Measurements from ENCODE around the gene KIAA0753.
A peak's percentile ranks its signal among the peaks of the same experiment; 100 is the strongest.

The KIAA0753 gene

DNA sequence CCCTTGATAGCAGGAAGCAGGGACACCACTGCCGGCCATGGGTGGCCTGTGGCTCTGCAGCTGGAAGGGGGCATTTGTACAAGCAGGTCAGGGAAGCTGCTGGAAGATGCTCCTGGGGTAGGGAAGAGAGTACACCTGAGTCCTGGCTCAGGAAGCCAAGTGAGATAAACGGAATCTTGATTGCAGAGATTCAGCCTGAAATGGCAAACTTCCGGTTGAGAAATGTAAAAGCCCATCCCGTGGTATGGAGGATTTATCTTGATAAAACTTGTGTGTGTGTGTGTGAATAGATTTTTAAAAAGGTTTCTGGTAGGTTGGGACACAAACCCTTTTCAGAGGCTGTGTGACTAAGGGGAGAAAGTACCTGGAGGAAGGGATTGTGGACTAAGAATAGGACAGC is 40.7 kb upstream of the KIAA0753 start:
- FAIRE-seq (no peak), DNase-seq (ENCODE audit: insufficient read length, low spot score) (no peak)
- TF ChIP-seq SPI1 (IDR thresholded peaks at IDR 0.05; ENCODE audit: low read depth, low read length) (no peak), PAX5 (IDR thresholded peaks at IDR 0.05; ENCODE audit: insufficient read depth, low read length, severe bottlenecking) (no peak), POU2F2 (IDR thresholded peaks at IDR 0.05; ENCODE audit: low read depth, low read length) (no peak), POLR2A (IDR thresholded peaks at IDR 0.05; ENCODE audit: low read depth, low read length) (no peak), POLR2AphosphoS5 (IDR thresholded peaks at IDR 0.05; ENCODE audit: low read depth, low read length) (no peak), TAF1 (IDR thresholded peaks at IDR 0.05; ENCODE audit: low read depth, low read length) (no peak)

GRCh38 chr17:6679241-6679640 is 38.7 kb upstream of the KIAA0753 start:
- FAIRE-seq (no peak), DNase-seq (ENCODE audit: insufficient read length, low spot score) (no peak)
- TF ChIP-seq POLR2AphosphoS5 (IDR thresholded peaks at IDR 0.05; ENCODE audit: low read depth, low read length) (no peak), POLR2A (IDR thresholded peaks at IDR 0.05; ENCODE audit: low read depth, low read length) (no peak), PAX5 (IDR thresholded peaks at IDR 0.05; ENCODE audit: insufficient read depth, low read length, severe bottlenecking) (no peak), TAF1 (IDR thresholded peaks at IDR 0.05; ENCODE audit: low read depth, low read length) (no peak), POU2F2 (IDR thresholded peaks at IDR 0.05; ENCODE audit: low read depth, low read length) (no peak)

GRCh38 chr17:6677946-6678345 is 37.4 kb upstream of the KIAA0753 start:
- FAIRE-seq, result no peak
- no peak for TF ChIP-seq POLR2A (IDR thresholded peaks at IDR 0.05; ENCODE audit: low read depth, low read length)
- TF ChIP-seq POU2F2 (IDR thresholded peaks at IDR 0.05; ENCODE audit: low read depth, low read length), result no peak
- no peak for TF ChIP-seq TAF1 (IDR thresholded peaks at IDR 0.05; ENCODE audit: low read depth, low read length)
- no peak for TF ChIP-seq SPI1 (IDR thresholded peaks at IDR 0.05; ENCODE audit: low read depth, low read length)
- TF ChIP-seq PAX5 (IDR thresholded peaks at IDR 0.05; ENCODE audit: insufficient read depth, low read length, severe bottlenecking), result no peak
- TF ChIP-seq POLR2AphosphoS5 (IDR thresholded peaks at IDR 0.05; ENCODE audit: low read depth, low read length), result no peak
- DNase-seq (ENCODE audit: insufficient read length, low spot score), result no peak

GRCh38 chr17:6677158-6677831 is 36.8 kb upstream of the KIAA0753 start:
- FAIRE-seq, result peak; percentile 61
- peak; percentile 41 for DNase-seq (ENCODE audit: insufficient read length, low spot score)
- TF ChIP-seq POU2F2 (IDR thresholded peaks at IDR 0.05; ENCODE audit: low read depth, low read length), result no peak
- TF ChIP-seq PAX5 (IDR thresholded peaks at IDR 0.05; ENCODE audit: insufficient read depth, low read length, severe bottlenecking), result no peak
- TF ChIP-seq TAF1 (IDR thresholded peaks at IDR 0.05; ENCODE audit: low read depth, low read length), result no peak
- no peak for TF ChIP-seq POLR2AphosphoS5 (IDR thresholded peaks at IDR 0.05; ENCODE audit: low read depth, low read length)
- TF ChIP-seq SPI1 (IDR thresholded peaks at IDR 0.05; ENCODE audit: low read depth, low read length), result no peak

GRCh38 chr17:6676802-6677157 is 36.3 kb upstream of the KIAA0753 start:
- DNase-seq (ENCODE audit: insufficient read length, low spot score) (no peak), FAIRE-seq (no peak)
- TF ChIP-seq POU2F2 (IDR thresholded peaks at IDR 0.05; ENCODE audit: low read depth, low read length) (no peak), SPI1 (IDR thresholded peaks at IDR 0.05; ENCODE audit: low read depth, low read length) (no peak), POLR2A (IDR thresholded peaks at IDR 0.05; ENCODE audit: low read depth, low read length) (no peak), PAX5 (IDR thresholded peaks at IDR 0.05; ENCODE audit: insufficient read depth, low read length, severe bottlenecking) (no peak), TAF1 (IDR thresholded peaks at IDR 0.05; ENCODE audit: low read depth, low read length) (no peak), POLR2AphosphoS5 (IDR thresholded peaks at IDR 0.05; ENCODE audit: low read depth, low read length) (no peak)

GRCh38 chr17:6675201-6675825 is 34.8 kb upstream of the KIAA0753 start:
- FAIRE-seq (no peak), DNase-seq (ENCODE audit: insufficient read length, low spot score) (no peak)
- TF ChIP-seq TAF1 (IDR thresholded peaks at IDR 0.05; ENCODE audit: low read depth, low read length) (no peak), SPI1 (IDR thresholded peaks at IDR 0.05; ENCODE audit: low read depth, low read length) (no peak), POU2F2 (IDR thresholded peaks at IDR 0.05; ENCODE audit: low read depth, low read length) (no peak), POLR2AphosphoS5 (IDR thresholded peaks at IDR 0.05; ENCODE audit: low read depth, low read length) (no peak), PAX5 (IDR thresholded peaks at IDR 0.05; ENCODE audit: insufficient read depth, low read length, severe bottlenecking) (no peak), POLR2A (IDR thresholded peaks at IDR 0.05; ENCODE audit: low read depth, low read length) (no peak)

DNA sequence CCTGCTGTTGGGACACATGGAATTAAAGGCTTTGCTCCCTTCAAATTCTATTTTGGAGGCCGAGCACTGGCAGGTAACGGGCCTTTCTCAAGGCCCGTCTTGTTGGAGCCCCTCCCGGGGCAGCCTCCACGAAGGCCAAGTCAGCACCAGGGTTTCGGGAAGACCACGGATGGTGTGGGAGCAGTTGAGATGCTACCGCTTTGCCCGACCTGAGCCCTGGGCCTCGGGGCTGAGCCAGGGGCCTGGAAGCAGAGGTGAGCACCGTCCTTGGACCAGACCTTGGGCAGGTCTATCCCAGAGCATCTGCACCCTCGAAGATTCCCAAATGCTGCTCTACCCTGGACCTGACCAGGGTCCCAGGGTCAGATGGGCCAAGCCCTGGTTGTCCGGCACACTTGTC is 34.1 kb upstream of the KIAA0753 start:
- TF ChIP-seq POLR2A (IDR thresholded peaks at IDR 0.05; ENCODE audit: low read depth, low read length) (no peak), POU2F2 (IDR thresholded peaks at IDR 0.05; ENCODE audit: low read depth, low read length) (no peak), POLR2AphosphoS5 (IDR thresholded peaks at IDR 0.05; ENCODE audit: low read depth, low read length) (no peak), PAX5 (IDR thresholded peaks at IDR 0.05; ENCODE audit: insufficient read depth, low read length, severe bottlenecking) (no peak), TAF1 (IDR thresholded peaks at IDR 0.05; ENCODE audit: low read depth, low read length) (no peak), SPI1 (IDR thresholded peaks at IDR 0.05; ENCODE audit: low read depth, low read length) (no peak)
- DNase-seq (ENCODE audit: insufficient read length, low spot score) (no peak), FAIRE-seq (no peak)

- TF ChIP-seq PAX5 (IDR thresholded peaks at IDR 0.05; ENCODE audit: insufficient read depth, low read length, severe bottlenecking) (no peak), POLR2AphosphoS5 (IDR thresholded peaks at IDR 0.05; ENCODE audit: low read depth, low read length) (no peak)
- no peak for FAIRE-seq
These were observed 30.9 kb upstream of the KIAA0753 start for GRCh38 chr17:6671431-6671830.

DNA sequence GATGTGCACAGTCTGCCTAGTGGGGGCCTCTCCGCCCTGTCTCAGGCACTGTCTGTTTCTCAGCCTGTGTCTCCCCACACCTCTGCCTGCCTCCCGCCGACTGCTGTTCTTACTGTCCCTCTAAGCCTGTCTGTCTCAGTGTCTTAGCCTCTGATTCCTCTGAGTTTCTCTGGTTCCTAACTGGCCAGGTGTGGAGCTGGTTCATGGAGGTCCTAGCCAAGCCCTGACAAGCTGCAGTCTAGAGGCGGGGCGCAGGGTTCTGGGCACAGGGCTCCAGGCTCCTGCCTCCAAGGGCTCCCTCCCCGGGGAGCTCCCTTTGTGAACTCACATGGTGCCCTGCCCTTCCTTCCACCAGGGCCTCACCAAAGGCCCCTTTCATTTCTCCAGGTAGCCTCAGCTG is 30.5 kb upstream of the KIAA0753 start:
- TF ChIP-seq POLR2A (IDR thresholded peaks at IDR 0.05; ENCODE audit: low read depth, low read length) (no peak), POU2F2 (IDR thresholded peaks at IDR 0.05; ENCODE audit: low read depth, low read length) (no peak), POLR2AphosphoS5 (IDR thresholded peaks at IDR 0.05; ENCODE audit: low read depth, low read length) (no peak), SPI1 (IDR thresholded peaks at IDR 0.05; ENCODE audit: low read depth, low read length) (no peak), TAF1 (IDR thresholded peaks at IDR 0.05; ENCODE audit: low read depth, low read length) (no peak), PAX5 (IDR thresholded peaks at IDR 0.05; ENCODE audit: insufficient read depth, low read length, severe bottlenecking) (no peak)
- DNase-seq (ENCODE audit: insufficient read length, low spot score), result no peak
- no peak for FAIRE-seq

More at GRCh38 chr17:6671431-6671830, 30.9 kb upstream of the KIAA0753 start:
- no peak for DNase-seq (ENCODE audit: insufficient read length, low spot score)

DNA sequence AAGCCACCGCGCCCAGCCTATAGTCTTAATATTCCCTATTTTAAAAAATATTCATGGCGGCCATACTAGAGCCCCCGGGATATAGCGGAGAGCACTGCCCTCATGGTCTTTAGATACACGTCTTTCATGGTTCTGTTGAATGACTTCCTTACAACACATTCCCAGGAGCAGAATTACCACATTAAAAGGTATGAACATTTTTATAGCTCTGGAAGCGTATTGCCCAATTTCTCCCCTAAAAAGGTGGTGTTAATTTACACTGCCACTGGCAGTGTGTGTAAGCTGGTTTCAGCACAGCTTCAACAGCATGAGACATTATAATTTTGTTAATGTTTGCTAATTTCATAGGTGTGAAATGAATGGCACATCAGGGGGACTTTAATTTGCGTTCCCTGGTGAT is 30.1 kb upstream of the KIAA0753 start:
- TF ChIP-seq POLR2A (IDR thresholded peaks at IDR 0.05; ENCODE audit: low read depth, low read length), result no peak
- TF ChIP-seq POU2F2 (IDR thresholded peaks at IDR 0.05; ENCODE audit: low read depth, low read length), result no peak
- TF ChIP-seq SPI1 (IDR thresholded peaks at IDR 0.05; ENCODE audit: low read depth, low read length), result no peak
- no peak for TF ChIP-seq POLR2AphosphoS5 (IDR thresholded peaks at IDR 0.05; ENCODE audit: low read depth, low read length)
- no peak for TF ChIP-seq PAX5 (IDR thresholded peaks at IDR 0.05; ENCODE audit: insufficient read depth, low read length, severe bottlenecking)
- TF ChIP-seq TAF1 (IDR thresholded peaks at IDR 0.05; ENCODE audit: low read depth, low read length), result no peak
- DNase-seq (ENCODE audit: insufficient read length, low spot score) (no peak), FAIRE-seq (no peak)

Measured in GM12891 (cell line).